PC-3 (cell line): Measurements from ENCODE around the gene FOXQ1.

Source experiments
- CTCF ChIP-seq: fragments of 300-600 bp; sonication (generic); conservative IDR thresholded peaks from 2 replicates; pipeline ENCODE4 v1.5.1; 2017; ENCODE audit warnings: antibody characterized with exemption, low read depth, mild to moderate bottlenecking, low read length
- EZH2phosphoT487 ChIP-seq: fragments of 300-600 bp; sonication (generic); IDR thresholded peaks from 2 replicates; pipeline ENCODE4 v1.6.1; 2018; ENCODE audit warnings: mild to moderate bottlenecking, antibody characterized with exemption, low read length, borderline replicate concordance

DNA sequence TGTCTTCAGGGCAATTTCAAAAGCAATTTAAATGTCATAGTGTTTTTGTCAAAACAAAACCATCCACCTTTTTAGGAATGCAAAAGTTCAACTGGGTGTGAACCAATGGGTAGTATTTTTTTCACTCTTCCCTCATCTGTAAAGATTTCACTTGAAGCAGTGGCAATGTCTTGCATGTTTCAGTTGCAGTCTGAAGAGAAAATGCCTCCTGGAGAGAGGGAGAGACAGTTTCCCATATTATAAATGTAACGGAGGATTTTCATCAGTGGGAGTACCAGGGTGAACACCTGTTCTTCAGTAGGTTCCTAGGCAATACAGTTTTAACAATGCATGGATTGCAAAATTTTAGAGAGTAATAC is 3.3 kb downstream of the FOXQ1 start:
- no peak for TF ChIP-seq CTCF
- TF ChIP-seq EZH2phosphoT487: no peak
